ENCODE measurements around the gene DPYSL3. TPM values are rescaled to one million over a fixed set of nuclear protein-coding genes. Genes with fewer than 3 reads are reported as not detected.
"Not testable (repeated sequence)": the region's sequence is repeated elsewhere in the genome, so short reads cannot be mapped to it uniquely, and the experiment has no call there.

The DPYSL3 gene
- total RNA-seq, 2 experiments from 2014 or later, result not detected

- Mint-ChIP-seq H3K36me3 (no peaks in the 10 kb centered on the region), H3K27ac (no peak overlapping the region), H3K9me3 (peaks cover 2% of the 10 kb centered on the region), H3K4me1 (ENCODE audit: low read depth) (no peaks in the 10 kb centered on the region), H3K4me3 (no peak overlapping the region), H3K27me3 (no peaks in the 10 kb centered on the region)
- ChIA-PET CTCF (no interaction called here), POLR2A (no interaction called here)
- intact Hi-C loops (cut with micrococcal nuclease), result no loop called here
- no peak for DNase-seq
These were observed 128.3 kb downstream of the DPYSL3 start for GRCh38 chr5:147381555-147381954.

- DNase-seq, result no peak
- H3K4me1 Mint-ChIP-seq (ENCODE audit: low read depth), result no peaks in the 10 kb centered on the region
- CTCF ChIA-PET, result no interaction called here
- H3K4me3 Mint-ChIP-seq, result no peak overlapping the region
- no peak overlapping the region for H3K27ac Mint-ChIP-seq
- peaks cover 2% of the 10 kb centered on the region for H3K9me3 Mint-ChIP-seq
- peaks cover 1% of the 10 kb centered on the region for H3K27me3 Mint-ChIP-seq
- intact Hi-C loops (cut with micrococcal nuclease), result no loop called here
- no peaks in the 10 kb centered on the region for H3K36me3 Mint-ChIP-seq
- POLR2A ChIA-PET, result no interaction called here
These were observed 132.2 kb downstream of the DPYSL3 start for GRCh38 chr5:147377682-147378081.

DNA sequence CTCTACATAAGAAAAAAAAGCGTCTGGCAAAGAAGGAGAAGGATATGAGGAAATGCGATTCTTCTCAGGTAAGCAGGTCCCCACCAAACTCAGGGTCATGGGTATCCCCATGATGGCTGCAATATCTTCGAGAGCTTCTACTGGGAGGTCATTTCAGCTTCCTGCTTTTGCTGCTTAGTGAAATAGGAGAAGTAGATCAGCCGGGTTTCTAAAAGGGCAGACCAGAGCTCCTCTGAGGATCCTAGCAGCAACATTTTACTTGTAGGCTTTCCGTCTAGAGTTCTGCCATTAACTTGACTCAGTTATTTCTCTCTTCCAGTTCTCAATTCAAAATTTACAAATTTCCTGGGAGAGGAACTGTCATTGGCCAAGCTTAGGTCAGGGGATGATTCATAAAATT, 134.7 kb downstream of the DPYSL3 start:
- ChIA-PET POLR2A (no interaction called here), CTCF (no interaction called here)
- no peaks in the 10 kb centered on the region for H3K36me3 Mint-ChIP-seq
- H3K27me3 Mint-ChIP-seq, result peaks cover 1% of the 10 kb centered on the region
- H3K9me3 Mint-ChIP-seq, result peaks cover 2% of the 10 kb centered on the region
- H3K27ac Mint-ChIP-seq, result no peak overlapping the region
- no peak for DNase-seq
- intact Hi-C loops (cut with micrococcal nuclease), result no loop called here
- H3K4me1 Mint-ChIP-seq (ENCODE audit: low read depth), result no peaks in the 10 kb centered on the region
- no peak overlapping the region for H3K4me3 Mint-ChIP-seq

- CTCF ChIA-PET, result no interaction called here
These were observed 136.5 kb downstream of the DPYSL3 start for GRCh38 chr5:147373328-147373727.

DNA sequence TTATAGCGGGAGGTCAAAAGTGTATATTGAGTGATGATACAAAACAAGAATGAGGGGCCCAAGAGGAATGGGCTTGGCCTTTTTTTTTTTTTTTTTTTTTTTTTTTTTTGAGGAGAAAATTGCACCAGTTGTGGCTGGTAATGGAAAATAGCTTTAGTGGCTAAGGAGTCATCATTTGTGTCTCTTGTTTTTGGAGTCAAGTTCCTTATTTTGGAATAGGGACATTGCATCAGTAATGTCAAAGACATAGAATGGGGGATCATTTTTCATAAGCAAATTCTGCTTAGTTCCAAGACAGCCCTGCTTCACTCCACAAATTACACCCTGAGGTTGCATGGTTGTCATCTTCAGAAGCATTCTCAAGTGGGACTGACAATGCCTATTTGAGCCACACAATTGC, 137.7 kb downstream of the DPYSL3 start:
- no peaks in the 10 kb centered on the region for H3K9me3 Mint-ChIP-seq

More at GRCh38 chr5:147373328-147373727, 136.5 kb downstream of the DPYSL3 start:
- no peak overlapping the region for H3K4me3 Mint-ChIP-seq
- H3K27ac Mint-ChIP-seq, result no peak overlapping the region
- intact Hi-C loops (cut with micrococcal nuclease), result no loop called here
- POLR2A ChIA-PET, result no interaction called here
- no peak for DNase-seq
- no peaks in the 10 kb centered on the region for H3K4me1 Mint-ChIP-seq (ENCODE audit: low read depth)
- H3K9me3 Mint-ChIP-seq, result peaks cover 2% of the 10 kb centered on the region
- H3K36me3 Mint-ChIP-seq, result no peaks in the 10 kb centered on the region
- peaks cover 1% of the 10 kb centered on the region for H3K27me3 Mint-ChIP-seq

DNA sequence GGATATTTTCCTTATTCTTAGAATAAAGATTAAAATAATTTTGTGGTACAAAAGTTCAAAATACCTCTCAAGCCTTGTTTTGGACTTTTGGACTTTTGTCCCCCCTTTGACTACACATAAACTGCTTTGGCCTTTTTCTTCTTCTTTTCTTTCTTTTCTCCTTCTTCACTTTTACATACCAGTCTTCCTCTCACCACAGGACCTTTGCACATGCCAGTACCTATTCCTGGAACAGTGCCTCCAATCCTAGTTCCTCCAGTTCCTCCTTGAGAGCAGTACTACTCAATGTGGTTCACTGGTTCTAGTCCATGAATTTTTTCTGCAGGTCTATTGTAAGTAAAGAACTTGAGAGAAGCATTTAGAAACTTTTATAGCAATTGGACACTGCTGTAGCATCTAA, 138.6 kb downstream of the DPYSL3 start:
- Mint-ChIP-seq H3K4me1 (ENCODE audit: low read depth) (no peaks in the 10 kb centered on the region), H3K27ac (no peak overlapping the region), H3K36me3 (no peaks in the 10 kb centered on the region), H3K9me3 (no peaks in the 10 kb centered on the region), H3K4me3 (no peak overlapping the region), H3K27me3 (peaks cover 1% of the 10 kb centered on the region)
- ChIA-PET CTCF (no interaction called here), POLR2A (no interaction called here)
- intact Hi-C loops (cut with micrococcal nuclease), result no loop called here
- DNase-seq, result no peak

More for the DNA sequence above, 137.7 kb downstream of the DPYSL3 start:
- H3K4me1 Mint-ChIP-seq (ENCODE audit: low read depth), result no peaks in the 10 kb centered on the region
- intact Hi-C loops (cut with micrococcal nuclease), result no loop called here
- POLR2A ChIA-PET, result no interaction called here
- H3K4me3 Mint-ChIP-seq, result no peak overlapping the region
- CTCF ChIA-PET, result interaction anchor here (0.6 kb wide), 1 partner anchor 255 kb away, joined by 3 read pairs; no protein-coding TSS in a partner anchor
- DNase-seq, result no peak
- no peaks in the 10 kb centered on the region for H3K36me3 Mint-ChIP-seq
- H3K27me3 Mint-ChIP-seq, result peaks cover 1% of the 10 kb centered on the region
- no peak overlapping the region for H3K27ac Mint-ChIP-seq

GRCh38 chr5:147369742-147370374, 140.0 kb downstream of the DPYSL3 start:
- CTCF ChIA-PET, result interaction anchor here (0.8 kb wide), 1 partner anchor 146 kb away, joined by 3 read pairs; no protein-coding TSS in a partner anchor
- Mint-ChIP-seq H3K9me3 (no peaks in the 10 kb centered on the region), H3K36me3 (no peaks in the 10 kb centered on the region), H3K4me3 (no peak overlapping the region), H3K4me1 (ENCODE audit: low read depth) (no peaks in the 10 kb centered on the region), H3K27me3 (peaks cover under 1% of the 10 kb centered on the region), H3K27ac (no peak overlapping the region)
- intact Hi-C loops (cut with micrococcal nuclease), result no loop called here
- POLR2A ChIA-PET, result no interaction called here
- DNase-seq, result no peak

DNA sequence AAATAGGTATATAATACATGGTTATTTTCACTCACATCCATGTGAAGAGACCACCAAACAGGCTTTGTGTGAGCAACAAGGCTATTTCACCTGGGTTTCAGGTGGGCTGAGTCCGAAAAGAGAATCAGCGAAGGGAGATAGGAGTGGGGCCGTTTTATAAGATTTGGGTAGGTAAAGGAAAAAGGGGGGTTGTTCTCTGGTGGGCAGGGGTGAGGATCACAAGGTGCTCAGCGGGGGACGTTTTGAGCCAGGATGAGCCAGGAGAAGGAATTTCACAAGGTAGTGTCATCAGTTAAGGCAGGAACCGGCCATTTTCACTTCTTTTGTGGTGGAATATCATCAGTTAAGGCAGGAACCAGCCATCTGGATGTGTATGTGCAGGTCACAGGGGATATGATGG, 142.5 kb downstream of the DPYSL3 start:
- H3K9me3 Mint-ChIP-seq; H3K4me3 Mint-ChIP-seq; CTCF ChIA-PET; H3K4me1 Mint-ChIP-seq (ENCODE audit: low read depth); H3K27ac Mint-ChIP-seq; intact Hi-C loops (cut with micrococcal nuclease); H3K27me3 Mint-ChIP-seq; POLR2A ChIA-PET; DNase-seq; H3K36me3 Mint-ChIP-seq: not testable (repeated sequence)

DNA sequence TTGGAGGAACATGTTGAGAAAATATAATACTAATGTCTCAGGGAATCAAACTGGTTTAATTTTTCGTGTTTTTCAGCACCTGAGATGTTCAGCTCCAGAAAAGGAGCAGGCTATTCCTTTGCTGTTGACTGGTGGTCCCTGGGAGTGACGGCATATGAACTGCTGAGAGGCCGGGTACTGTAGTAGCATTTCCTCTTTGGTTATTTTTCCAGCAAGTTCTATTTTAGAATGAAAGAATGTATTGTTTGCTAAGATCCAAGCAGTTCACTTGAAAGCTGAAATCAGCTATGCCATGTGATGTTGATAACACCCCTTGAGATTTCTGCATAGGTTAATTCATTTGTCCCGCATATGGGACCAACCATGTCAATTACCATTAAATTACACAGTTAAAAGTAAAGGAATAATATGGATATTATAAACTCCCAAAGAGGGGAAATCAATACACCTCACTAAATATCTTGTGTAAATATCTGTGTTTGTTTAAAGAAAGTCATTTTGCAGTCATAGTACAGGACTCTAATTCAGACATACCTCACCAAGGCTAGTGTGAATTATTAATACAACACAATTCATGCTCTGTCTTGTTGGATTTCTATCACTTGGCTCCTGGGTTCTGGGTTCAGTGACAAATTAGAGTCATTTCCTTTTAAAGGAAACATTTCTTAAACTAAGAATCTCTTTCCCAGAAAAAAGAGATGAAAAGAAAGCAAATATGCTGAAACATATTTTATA, 148.3 kb downstream of the DPYSL3 start:
- peaks cover 2% of the 10 kb centered on the region for H3K9me3 Mint-ChIP-seq
- no peak overlapping the region for H3K4me3 Mint-ChIP-seq
- no peaks in the 10 kb centered on the region for H3K4me1 Mint-ChIP-seq (ENCODE audit: low read depth)
- H3K36me3 Mint-ChIP-seq, result no peaks in the 10 kb centered on the region
- ChIA-PET CTCF (no interaction called here), POLR2A (no interaction called here)
- intact Hi-C loops (cut with micrococcal nuclease), result no loop called here
- H3K27ac Mint-ChIP-seq, result no peak overlapping the region
- H3K27me3 Mint-ChIP-seq, result no peaks in the 10 kb centered on the region
- DNase-seq, result no peak

GRCh38 chr5:147360816-147361215, 149.1 kb downstream of the DPYSL3 start:
- H3K27ac Mint-ChIP-seq, result no peak overlapping the region

GRCh38 chr5:147359581-147359980, 150.3 kb downstream of the DPYSL3 start:
- DNase-seq, result no peak
- CTCF ChIA-PET, result no interaction called here

More at GRCh38 chr5:147360816-147361215, 149.1 kb downstream of the DPYSL3 start:
- H3K4me1 Mint-ChIP-seq (ENCODE audit: low read depth), result no peaks in the 10 kb centered on the region
- no peaks in the 10 kb centered on the region for H3K36me3 Mint-ChIP-seq
- no peak for DNase-seq
- ChIA-PET CTCF (no interaction called here), POLR2A (no interaction called here)
- intact Hi-C loops (cut with micrococcal nuclease), result no loop called here
- no peak overlapping the region for H3K4me3 Mint-ChIP-seq
- no peaks in the 10 kb centered on the region for H3K27me3 Mint-ChIP-seq
- peaks cover 2% of the 10 kb centered on the region for H3K9me3 Mint-ChIP-seq

GRCh38 chr5:147359101-147359500, 150.8 kb downstream of the DPYSL3 start:
- Mint-ChIP-seq H3K9me3 (peaks cover under 1% of the 10 kb centered on the region), H3K36me3 (no peaks in the 10 kb centered on the region), H3K27ac (no peak overlapping the region), H3K27me3 (no peaks in the 10 kb centered on the region), H3K4me1 (ENCODE audit: low read depth) (no peaks in the 10 kb centered on the region), H3K4me3 (no peak overlapping the region)
- ChIA-PET POLR2A (no interaction called here), CTCF (no interaction called here)
- intact Hi-C loops (cut with micrococcal nuclease), result no loop called here
- DNase-seq, result no peak

More at GRCh38 chr5:147359581-147359980, 150.3 kb downstream of the DPYSL3 start:
- Mint-ChIP-seq H3K27me3 (no peaks in the 10 kb centered on the region), H3K9me3 (peaks cover 2% of the 10 kb centered on the region), H3K36me3 (no peaks in the 10 kb centered on the region), H3K4me1 (ENCODE audit: low read depth) (no peaks in the 10 kb centered on the region), H3K27ac (no peak overlapping the region), H3K4me3 (no peak overlapping the region)
- POLR2A ChIA-PET, result no interaction called here
- intact Hi-C loops (cut with micrococcal nuclease), result no loop called here

GRCh38 chr5:147349241-147349640, 160.6 kb downstream of the DPYSL3 start:
- Mint-ChIP-seq H3K36me3 (no peaks in the 10 kb centered on the region), H3K27me3 (no peaks in the 10 kb centered on the region), H3K4me1 (ENCODE audit: low read depth) (no peaks in the 10 kb centered on the region), H3K27ac (no peak overlapping the region), H3K4me3 (no peak overlapping the region), H3K9me3 (no peaks in the 10 kb centered on the region)
- POLR2A ChIA-PET, result no interaction called here
- intact Hi-C loops (cut with micrococcal nuclease), result no loop called here
- CTCF ChIA-PET, result no interaction called here
- DNase-seq, result no peak
